ENCODE data around the gene RBM5.

Gene RBM5

DNA sequence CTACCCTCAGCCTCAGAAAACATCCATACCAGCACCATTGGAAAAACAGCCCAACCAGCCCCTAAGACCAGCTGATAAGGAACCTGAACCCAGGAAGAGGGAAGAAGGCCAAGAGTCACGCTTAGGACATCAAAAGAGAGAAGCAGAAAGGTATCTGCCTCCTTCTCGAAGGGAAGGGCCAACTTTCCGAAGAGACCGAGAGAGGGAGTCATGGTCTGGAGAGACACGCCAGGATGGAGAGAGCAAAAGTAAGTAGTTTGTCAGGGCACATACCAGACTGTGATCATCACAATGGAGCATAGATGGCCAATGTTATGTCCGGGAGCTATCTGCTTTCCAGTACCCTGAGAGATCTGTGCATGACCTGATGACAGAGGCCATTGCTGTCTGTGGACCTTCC lies 31.0 kb upstream of the RBM5 start:
- H3K9me3 ChIP-seq (ENCODE audit: insufficient read depth, low read depth, low read length) = peaks cover 2% of the 10 kb centered on the region
- no peaks in the 10 kb centered on the region for H3K79me1 ChIP-seq (ENCODE audit: low read length)
- no peak overlapping the region for H3K4me2 ChIP-seq (ENCODE audit: low read length)
- H3K4me1 ChIP-seq (ENCODE audit: control insufficient read depth in 1 of 2, insufficient read depth in 2 of 2, low read length in 2 of 2) = no peaks in the 10 kb centered on the region
- H3K79me2 ChIP-seq (ENCODE audit: control insufficient read depth, insufficient read depth, low read length, poor library complexity) = no peaks in the 10 kb centered on the region
- H4K12ac ChIP-seq (ENCODE audit: low read depth, low read length) = no peak overlapping the region
- H3K27me3 ChIP-seq (ENCODE audit: insufficient read depth, low read length) = no peaks in the 10 kb centered on the region
- no peak overlapping the region for H2BK12ac ChIP-seq (ENCODE audit: low read length)
- H3K18ac ChIP-seq (ENCODE audit: low read length) = no peak overlapping the region
- no peak overlapping the region for H4K8ac ChIP-seq (ENCODE audit: low read depth, low read length)
- no peak overlapping the region for H3K23ac ChIP-seq (ENCODE audit: low read length)
- H3K27ac ChIP-seq (ENCODE audit: low read depth, low read length) = no peak overlapping the region
- H3K14ac ChIP-seq (ENCODE audit: low read length) = no peak overlapping the region
- H2AFZ ChIP-seq (ENCODE audit: insufficient read depth, low read length, poor library complexity) = no peak overlapping the region
- no peak overlapping the region for H3K4me3 ChIP-seq (ENCODE audit: low read depth, low read length)
- WGBS (ENCODE audit: extremely low coverage, insufficient coverage, insufficient read length) = no CpG with 5 or more reads among the region's 6 CpGs
- DNase-seq = peak; percentile 87 to 94
- no peak overlapping the region for H2AK5ac ChIP-seq (ENCODE audit: low read length)
- peaks cover 12 to 30% of the 10 kb centered on the region in 2 experiments for H3K36me3 ChIP-seq (ENCODE audit: control insufficient read depth in 1 of 2, insufficient read depth in 2 of 2, low read length in 2 of 2)
- H3K9ac ChIP-seq (ENCODE audit: low read length) = no peak overlapping the region
- H2BK120ac ChIP-seq (ENCODE audit: insufficient read depth, low read length, poor library complexity) = no peak overlapping the region
- no peak overlapping the region for H2BK5ac ChIP-seq (ENCODE audit: low read depth, low read length, poor library complexity)
- H4K91ac ChIP-seq (ENCODE audit: low read depth, low read length) = no peak overlapping the region
- H3K4ac ChIP-seq (ENCODE audit: low read depth, low read length) = no peak overlapping the region

GRCh38 chr3:50068134-50068533 lies 20.6 kb upstream of the RBM5 start:
- Histone ChIP-seq H3K9me3 (ENCODE audit: insufficient read depth, low read depth, low read length) (no peaks in the 10 kb centered on the region), H3K79me1 (ENCODE audit: low read length) (no peaks in the 10 kb centered on the region), H3K9ac (ENCODE audit: low read length) (no peak overlapping the region), H4K91ac (ENCODE audit: low read depth, low read length) (no peak overlapping the region), H4K12ac (ENCODE audit: low read depth, low read length) (no peak overlapping the region), H3K18ac (ENCODE audit: low read length) (no peak overlapping the region), H3K4me3 (ENCODE audit: low read depth, low read length) (no peak overlapping the region), H3K79me2 (ENCODE audit: control insufficient read depth, insufficient read depth, low read length, poor library complexity) (no peaks in the 10 kb centered on the region), H4K8ac (ENCODE audit: low read depth, low read length) (no peak overlapping the region), H2AK5ac (ENCODE audit: low read length) (no peak overlapping the region), H2BK12ac (ENCODE audit: low read length) (no peak overlapping the region), H3K36me3 (ENCODE audit: control insufficient read depth in 1 of 2, insufficient read depth in 2 of 2, low read length in 2 of 2) (peaks cover 36 to 56% of the 10 kb centered on the region in 2 experiments), H3K27me3 (ENCODE audit: insufficient read depth, low read length) (no peaks in the 10 kb centered on the region), H2BK5ac (ENCODE audit: low read depth, low read length, poor library complexity) (peak overlapping the region; percentile 10), H2AFZ (ENCODE audit: insufficient read depth, low read length, poor library complexity) (no peak overlapping the region), H3K27ac (ENCODE audit: low read depth, low read length) (no peak overlapping the region), H3K4ac (ENCODE audit: low read depth, low read length) (no peak overlapping the region), H2BK120ac (ENCODE audit: insufficient read depth, low read length, poor library complexity) (no peak overlapping the region), H3K23ac (ENCODE audit: low read length) (no peak overlapping the region), H3K14ac (ENCODE audit: low read length) (no peak overlapping the region), H3K4me2 (ENCODE audit: low read length) (no peak overlapping the region), H3K4me1 (ENCODE audit: control insufficient read depth in 1 of 2, insufficient read depth in 2 of 2, low read length in 2 of 2) (peaks cover 0 to 2% of the 10 kb centered on the region in 2 experiments)
- DNase-seq = peak; percentile 92 to 97
- WGBS (ENCODE audit: extremely low coverage, insufficient coverage, insufficient read length) = no CpG with 5 or more reads among the region's 2 CpGs

DNA sequence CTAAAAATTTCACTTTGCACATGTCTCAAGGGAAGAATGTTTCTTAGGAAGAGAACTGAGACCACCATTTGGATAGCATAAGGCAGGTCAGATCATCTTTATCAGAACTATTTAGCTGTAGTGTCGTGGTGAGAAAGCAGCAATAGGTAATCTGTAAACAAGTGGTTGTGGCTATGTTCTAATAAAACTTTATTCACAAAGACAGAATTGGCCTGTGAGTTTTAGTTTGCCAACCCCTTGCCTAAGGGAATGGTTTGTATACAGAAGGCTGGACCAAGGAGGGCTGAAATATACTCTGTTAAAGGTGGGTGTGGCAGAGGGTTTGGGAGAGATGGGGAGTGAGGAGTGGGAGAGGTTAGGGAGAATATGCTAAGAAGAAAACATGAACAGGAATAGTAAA lies 10.6 kb upstream of the RBM5 start:
- Histone ChIP-seq H3K23ac (ENCODE audit: low read length) (no peak overlapping the region), H3K27ac (ENCODE audit: low read depth, low read length) (no peak overlapping the region), H3K36me3 (ENCODE audit: control insufficient read depth in 1 of 2, insufficient read depth in 2 of 2, low read length in 2 of 2) (peaks cover 14 to 20% of the 10 kb centered on the region in 2 experiments), H2AFZ (ENCODE audit: insufficient read depth, low read length, poor library complexity) (no peak overlapping the region), H3K4me1 (ENCODE audit: control insufficient read depth in 1 of 2, insufficient read depth in 2 of 2, low read length in 2 of 2) (no peaks in the 10 kb centered on the region), H2BK12ac (ENCODE audit: low read length) (no peak overlapping the region), H4K12ac (ENCODE audit: low read depth, low read length) (no peak overlapping the region), H4K8ac (ENCODE audit: low read depth, low read length) (no peak overlapping the region), H3K9me3 (ENCODE audit: insufficient read depth, low read depth, low read length) (no peaks in the 10 kb centered on the region), H2AK5ac (ENCODE audit: low read length) (no peak overlapping the region), H3K14ac (ENCODE audit: low read length) (no peak overlapping the region), H3K18ac (ENCODE audit: low read length) (no peak overlapping the region), H3K79me1 (ENCODE audit: low read length) (no peaks in the 10 kb centered on the region), H3K27me3 (ENCODE audit: insufficient read depth, low read length) (no peaks in the 10 kb centered on the region), H3K4me3 (ENCODE audit: low read depth, low read length) (no peak overlapping the region), H3K9ac (ENCODE audit: low read length) (no peak overlapping the region), H3K4ac (ENCODE audit: low read depth, low read length) (no peak overlapping the region), H3K79me2 (ENCODE audit: control insufficient read depth, insufficient read depth, low read length, poor library complexity) (no peaks in the 10 kb centered on the region), H4K91ac (ENCODE audit: low read depth, low read length) (no peak overlapping the region), H2BK120ac (ENCODE audit: insufficient read depth, low read length, poor library complexity) (no peak overlapping the region), H2BK5ac (ENCODE audit: low read depth, low read length, poor library complexity) (no peak overlapping the region), H3K4me2 (ENCODE audit: low read length) (no peak overlapping the region)
- DNase-seq = no peak
- no CpG with 5 or more reads among the region's 1 CpG for WGBS (ENCODE audit: extremely low coverage, insufficient coverage, insufficient read length)

DNA sequence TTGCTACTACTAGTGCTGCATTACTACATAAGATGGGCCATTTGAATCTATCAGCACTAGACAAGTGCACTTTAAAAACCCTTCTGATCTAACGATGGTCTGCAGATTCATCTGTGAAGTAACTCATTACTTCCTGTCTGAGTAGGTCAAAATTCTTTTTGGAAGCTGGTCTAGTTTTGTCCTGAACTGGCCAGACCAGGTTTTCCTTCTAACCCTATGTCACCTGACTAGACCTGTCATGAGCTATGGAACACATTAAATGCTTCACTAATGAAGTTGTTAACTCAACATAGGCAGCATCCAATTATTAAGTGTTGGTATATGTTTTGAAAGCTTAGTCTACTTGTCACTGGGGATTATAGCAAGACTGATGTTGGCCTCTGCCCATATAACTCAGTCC lies 10.1 kb upstream of the RBM5 start:
- H3K79me2 ChIP-seq (ENCODE audit: control insufficient read depth, insufficient read depth, low read length, poor library complexity) = no peaks in the 10 kb centered on the region
- H2AFZ ChIP-seq (ENCODE audit: insufficient read depth, low read length, poor library complexity) = no peak overlapping the region
- H3K27me3 ChIP-seq (ENCODE audit: insufficient read depth, low read length) = no peaks in the 10 kb centered on the region
- H4K91ac ChIP-seq (ENCODE audit: low read depth, low read length) = no peak overlapping the region
- H3K9me3 ChIP-seq (ENCODE audit: insufficient read depth, low read depth, low read length) = no peaks in the 10 kb centered on the region
- no CpG with 5 or more reads among the region's 1 CpG for WGBS (ENCODE audit: extremely low coverage, insufficient coverage, insufficient read length)
- H3K14ac ChIP-seq (ENCODE audit: low read length) = no peak overlapping the region
- H4K8ac ChIP-seq (ENCODE audit: low read depth, low read length) = no peak overlapping the region
- no peak overlapping the region for H3K9ac ChIP-seq (ENCODE audit: low read length)
- H4K12ac ChIP-seq (ENCODE audit: low read depth, low read length) = no peak overlapping the region
- H2BK5ac ChIP-seq (ENCODE audit: low read depth, low read length, poor library complexity) = no peak overlapping the region
- no peaks in the 10 kb centered on the region for H3K79me1 ChIP-seq (ENCODE audit: low read length)
- H3K4me3 ChIP-seq (ENCODE audit: low read depth, low read length) = no peak overlapping the region
- H3K4me1 ChIP-seq (ENCODE audit: control insufficient read depth in 1 of 2, insufficient read depth in 2 of 2, low read length in 2 of 2) = no peaks in the 10 kb centered on the region
- no peak overlapping the region for H3K23ac ChIP-seq (ENCODE audit: low read length)
- no peak overlapping the region for H2BK12ac ChIP-seq (ENCODE audit: low read length)
- H2AK5ac ChIP-seq (ENCODE audit: low read length) = no peak overlapping the region
- no peak overlapping the region for H3K27ac ChIP-seq (ENCODE audit: low read depth, low read length)
- H3K4ac ChIP-seq (ENCODE audit: low read depth, low read length) = no peak overlapping the region
- no peak for DNase-seq
- H3K36me3 ChIP-seq (ENCODE audit: control insufficient read depth in 1 of 2, insufficient read depth in 2 of 2, low read length in 2 of 2) = peaks cover 14 to 18% of the 10 kb centered on the region in 2 experiments
- H3K18ac ChIP-seq (ENCODE audit: low read length) = no peak overlapping the region
- no peak overlapping the region for H3K4me2 ChIP-seq (ENCODE audit: low read length)
- H2BK120ac ChIP-seq (ENCODE audit: insufficient read depth, low read length, poor library complexity) = no peak overlapping the region

Data from trophoblast cell (in vitro differentiated cells and primary cell).